GM21390 (cell line): ENCODE results near the gene EDNRB.
"Not testable (repeated sequence)": the region's sequence is repeated elsewhere in the genome, so short reads cannot be mapped to it uniquely, and the experiment has no call there.

Source experiments
- ATAC-seq: cut with Tn5 transposase; IDR thresholded peaks from one replicate; pipeline ENCODE4 v1.9.1; 2021; ENCODE audit not compliant: unreplicated experiment

The EDNRB gene

GRCh38 chr13:77848050-77848449 is 70.6 kb downstream of the EDNRB start:
- not testable (repeated sequence) for ATAC-seq

GRCh38 chr13:77846173-77846572 is 72.5 kb downstream of the EDNRB start:
- peak; percentile 84 for ATAC-seq
